GM12865 (cell line): ENCODE measurements around the gene GSTK1.

Source experiments
- DNase-seq: peaks from one replicate; pipeline ENCODE4 v3.0.0; 2010; ENCODE audit warnings: low read depth
- H3K4me3 ChIP-seq: 2 replicates; pipeline ENCODE4 v1.5.1; 2011; ENCODE audit warnings: mild to moderate bottlenecking, low read depth, low read length, control low read depth
- TF ChIP-seq, protein P1 (sequence below): IDR thresholded peaks from 2 replicates; pipeline ENCODE4 v1.5.1; 2011; ENCODE audit warnings: low read length, control low read depth, low read depth, inconsistent platforms; ENCODE audit not compliant: insufficient read depth; ENCODE audit errors: missing control alignments

The GSTK1 gene

DNA sequence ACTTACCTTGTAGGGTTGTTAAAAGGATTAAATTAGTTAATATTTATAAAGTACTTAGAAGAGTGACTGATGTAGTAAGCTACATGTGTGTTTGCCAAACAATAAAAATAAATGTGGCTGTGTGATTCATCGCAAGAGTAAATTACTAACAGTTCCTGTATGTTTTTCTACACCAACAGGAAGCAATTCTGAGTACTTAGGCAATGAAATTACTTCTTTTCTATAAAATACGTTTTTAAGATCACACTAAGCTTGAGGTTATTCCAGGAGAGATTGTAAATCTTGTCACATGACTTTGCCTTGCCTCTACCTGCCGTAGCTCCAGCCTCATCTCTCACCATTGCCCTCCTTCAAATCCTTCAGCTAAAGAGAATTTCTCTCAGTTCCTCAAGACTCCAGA lies 18.1 kb upstream of the GSTK1 start:
- H3K4me3 ChIP-seq, result no peak overlapping the region
- TF ChIP-seq, protein P1, sequence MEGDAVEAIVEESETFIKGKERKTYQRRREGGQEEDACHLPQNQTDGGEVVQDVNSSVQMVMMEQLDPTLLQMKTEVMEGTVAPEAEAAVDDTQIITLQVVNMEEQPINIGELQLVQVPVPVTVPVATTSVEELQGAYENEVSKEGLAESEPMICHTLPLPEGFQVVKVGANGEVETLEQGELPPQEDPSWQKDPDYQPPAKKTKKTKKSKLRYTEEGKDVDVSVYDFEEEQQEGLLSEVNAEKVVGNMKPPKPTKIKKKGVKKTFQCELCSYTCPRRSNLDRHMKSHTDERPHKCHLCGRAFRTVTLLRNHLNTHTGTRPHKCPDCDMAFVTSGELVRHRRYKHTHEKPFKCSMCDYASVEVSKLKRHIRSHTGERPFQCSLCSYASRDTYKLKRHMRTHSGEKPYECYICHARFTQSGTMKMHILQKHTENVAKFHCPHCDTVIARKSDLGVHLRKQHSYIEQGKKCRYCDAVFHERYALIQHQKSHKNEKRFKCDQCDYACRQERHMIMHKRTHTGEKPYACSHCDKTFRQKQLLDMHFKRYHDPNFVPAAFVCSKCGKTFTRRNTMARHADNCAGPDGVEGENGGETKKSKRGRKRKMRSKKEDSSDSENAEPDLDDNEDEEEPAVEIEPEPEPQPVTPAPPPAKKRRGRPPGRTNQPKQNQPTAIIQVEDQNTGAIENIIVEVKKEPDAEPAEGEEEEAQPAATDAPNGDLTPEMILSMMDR, result no peak
- DNase-seq, result no peak

DNA sequence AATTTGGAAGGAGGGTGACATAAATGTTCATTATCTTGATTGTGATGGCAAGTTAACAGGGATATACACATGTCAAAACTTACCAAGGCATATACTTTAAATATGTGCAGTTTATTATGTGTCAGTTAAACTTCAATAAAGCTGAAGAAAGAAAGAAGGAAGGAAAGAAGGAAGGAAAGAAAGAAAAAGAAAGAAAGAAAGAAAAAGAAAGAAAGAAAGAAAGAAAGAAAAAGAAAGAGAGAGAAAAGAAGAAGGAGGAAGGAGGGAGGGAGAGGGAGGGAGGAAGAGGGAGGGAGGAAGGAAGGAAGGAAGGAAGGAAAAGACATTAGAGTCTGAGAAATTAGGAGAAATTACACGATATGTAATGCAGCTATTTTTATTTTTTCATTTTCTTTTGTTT lies 15.9 kb upstream of the GSTK1 start:
- TF ChIP-seq, protein P1, result no peak
- DNase-seq, result no peak
- H3K4me3 ChIP-seq, result no peak overlapping the region

DNA sequence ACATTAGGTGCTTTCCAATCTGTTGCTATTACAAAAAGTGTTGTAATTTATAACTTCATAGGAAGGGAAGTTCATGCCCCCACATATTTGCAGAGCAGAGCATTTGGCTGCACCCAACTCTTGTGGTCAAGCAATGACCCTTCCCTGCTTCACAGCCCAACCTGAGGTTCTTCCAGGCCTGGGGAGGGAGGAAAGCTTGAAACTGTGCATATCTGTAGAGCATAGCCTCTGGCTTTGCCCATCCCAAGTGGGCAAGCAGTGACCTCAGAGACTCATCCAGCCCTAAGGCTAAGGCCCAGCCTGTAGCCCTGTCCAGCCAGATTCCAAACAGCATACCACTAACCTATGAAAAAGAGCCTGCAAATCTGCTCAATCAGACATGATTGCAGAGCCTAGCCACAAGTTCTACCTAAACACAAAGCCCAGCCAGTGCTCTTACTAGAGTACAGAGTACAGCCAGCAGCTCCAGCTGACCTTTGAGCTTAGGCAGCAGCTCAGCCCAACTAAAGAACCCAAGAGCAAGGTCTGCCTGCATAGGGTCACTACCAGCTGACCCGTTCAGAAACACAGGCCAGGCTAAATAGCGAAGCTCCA lies 14.4 kb upstream of the GSTK1 start:
- TF ChIP-seq, protein P1, result no peak
- DNase-seq, result no peak
- H3K4me3 ChIP-seq, result no peak overlapping the region

DNA sequence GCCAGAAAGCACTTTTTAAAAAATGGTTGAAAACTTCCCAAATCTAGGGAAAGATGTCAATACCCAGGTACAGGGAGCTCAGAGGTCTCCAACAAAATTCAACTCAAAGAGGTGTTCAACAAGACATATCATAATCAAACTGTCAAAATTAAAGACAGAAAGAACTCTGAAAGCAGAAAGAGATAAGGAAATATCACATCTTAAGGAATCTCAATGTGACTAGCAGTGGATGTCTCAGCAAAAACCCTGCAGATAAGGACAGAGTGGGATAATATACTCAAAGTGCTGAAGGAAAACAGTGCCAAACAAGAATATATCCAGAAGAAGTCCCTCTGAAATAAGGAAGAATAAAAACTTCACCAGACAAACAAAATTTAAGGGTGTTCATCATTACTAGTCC lies 13.0 kb upstream of the GSTK1 start:
- no peak for DNase-seq
- no peak overlapping the region for H3K4me3 ChIP-seq
- TF ChIP-seq, protein P1, result no peak

DNA sequence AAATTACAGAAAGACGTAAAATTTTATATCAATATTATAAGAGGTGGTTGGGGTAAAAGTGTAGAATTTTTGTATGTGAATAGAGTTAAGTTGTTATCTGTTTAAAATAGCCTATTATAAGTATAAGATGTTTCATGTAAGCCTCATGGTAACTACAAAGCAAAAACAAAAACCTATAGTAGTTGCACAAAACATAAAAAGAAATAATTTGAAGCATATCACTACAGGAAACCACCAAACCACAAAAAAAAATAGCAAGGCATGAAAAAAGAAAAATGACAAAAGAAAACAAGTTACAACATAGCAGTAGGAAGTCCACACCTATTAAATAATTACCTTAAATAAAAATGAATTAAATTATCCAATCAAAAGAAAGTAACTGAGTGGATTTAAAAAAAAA lies 12.4 kb upstream of the GSTK1 start:
- DNase-seq, result no peak
- TF ChIP-seq, protein P1, result no peak
- H3K4me3 ChIP-seq, result no peak overlapping the region

DNA sequence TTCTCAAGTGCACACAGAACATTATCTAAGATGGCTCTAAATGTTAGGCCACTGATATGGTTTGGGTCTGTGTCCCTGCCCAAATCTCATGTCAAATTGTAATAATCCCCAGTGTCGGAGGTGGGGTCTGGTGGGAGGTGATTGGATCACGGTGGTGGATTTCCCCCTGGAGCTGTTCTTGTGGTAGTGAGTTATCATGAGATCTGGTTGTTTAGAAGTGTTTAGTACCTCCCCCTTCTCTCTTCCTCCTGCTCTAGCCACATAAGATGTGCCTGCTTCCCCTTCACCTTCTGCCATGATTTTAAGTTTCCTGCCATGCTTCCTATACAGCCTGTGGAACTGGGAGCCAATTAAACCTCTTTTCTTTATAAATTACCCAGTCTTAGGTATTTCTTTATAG lies 11.2 kb upstream of the GSTK1 start:
- no peak for DNase-seq
- no peak overlapping the region for H3K4me3 ChIP-seq
- TF ChIP-seq, protein P1, result no peak

DNA sequence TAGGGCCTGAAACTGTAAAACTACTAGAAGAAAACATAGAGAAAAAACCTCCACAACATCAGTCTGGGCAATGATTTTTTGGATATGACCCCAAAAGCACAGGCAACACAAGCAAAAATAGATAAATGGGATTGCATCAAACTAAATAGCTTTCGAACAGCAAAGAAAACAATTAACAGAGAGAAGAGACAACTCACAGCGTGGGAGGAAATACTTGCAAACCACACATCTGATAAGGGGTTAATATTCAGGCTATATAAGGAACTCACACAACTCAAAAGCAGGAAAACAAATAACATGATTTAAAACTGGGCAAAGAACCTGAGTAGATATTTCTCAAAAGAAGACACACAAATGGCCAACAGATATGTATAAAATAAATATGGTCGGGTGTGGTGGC lies 7.7 kb upstream of the GSTK1 start:
- DNase-seq, result no peak
- H3K4me3 ChIP-seq, result no peak overlapping the region
- TF ChIP-seq, protein P1, result no peak
